GM19193 (cell line): ENCODE results near the gene MS4A10.

Experiments used
- POLR2A ChIP-seq: IDR thresholded peaks from 4 replicates; pipeline ENCODE4 v1.6.1; 2011; ENCODE audit not compliant: insufficient read depth, insufficient read length; ENCODE audit errors: extremely low read depth

The MS4A10 gene

GRCh38 chr11:60763692-60764369 is 21.3 kb upstream of the MS4A10 start:
- TF ChIP-seq POLR2A = no peak

- no peak for TF ChIP-seq POLR2A
Measured at GRCh38 chr11:60764879-60765278, 20.3 kb upstream of the MS4A10 start.

DNA sequence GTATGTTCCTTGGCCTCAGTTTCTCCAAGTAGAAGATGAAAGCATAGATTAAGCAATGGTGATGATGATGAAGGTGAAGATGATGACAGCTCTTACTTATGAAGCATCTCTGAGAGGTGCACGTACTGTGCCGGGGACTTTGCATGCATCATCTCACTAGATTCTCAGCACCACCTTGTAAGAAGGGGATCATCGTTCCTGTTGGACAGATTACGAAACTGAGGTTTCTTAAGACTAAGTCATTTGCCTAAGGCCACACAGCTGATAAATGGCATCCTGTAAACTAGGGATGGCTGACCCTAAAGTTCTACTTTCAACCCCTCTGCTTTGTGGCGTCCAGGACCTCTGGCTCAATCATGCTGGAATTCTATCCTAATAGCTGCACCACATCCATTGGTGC is 19.8 kb upstream of the MS4A10 start:
- TF ChIP-seq POLR2A = no peak

DNA sequence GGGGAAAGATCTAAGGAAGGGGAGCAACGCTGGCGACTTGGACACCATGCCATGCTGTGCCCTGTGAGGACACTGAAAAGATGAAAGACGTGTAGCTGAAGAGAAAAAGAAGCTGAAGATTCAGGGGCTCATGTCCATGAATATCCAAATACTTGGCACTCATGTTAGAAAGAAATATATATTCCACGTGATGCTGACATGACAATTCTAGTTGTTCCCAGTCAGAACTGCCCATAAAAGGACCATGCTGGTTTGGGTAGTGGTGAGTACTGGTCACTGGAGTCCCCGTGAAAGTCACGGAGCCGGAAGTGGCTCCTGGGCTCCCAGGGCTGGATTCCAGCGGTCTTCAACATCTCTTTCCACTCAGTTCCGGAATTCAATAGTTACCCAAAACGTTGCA is 18.6 kb upstream of the MS4A10 start:
- TF ChIP-seq POLR2A = no peak

DNA sequence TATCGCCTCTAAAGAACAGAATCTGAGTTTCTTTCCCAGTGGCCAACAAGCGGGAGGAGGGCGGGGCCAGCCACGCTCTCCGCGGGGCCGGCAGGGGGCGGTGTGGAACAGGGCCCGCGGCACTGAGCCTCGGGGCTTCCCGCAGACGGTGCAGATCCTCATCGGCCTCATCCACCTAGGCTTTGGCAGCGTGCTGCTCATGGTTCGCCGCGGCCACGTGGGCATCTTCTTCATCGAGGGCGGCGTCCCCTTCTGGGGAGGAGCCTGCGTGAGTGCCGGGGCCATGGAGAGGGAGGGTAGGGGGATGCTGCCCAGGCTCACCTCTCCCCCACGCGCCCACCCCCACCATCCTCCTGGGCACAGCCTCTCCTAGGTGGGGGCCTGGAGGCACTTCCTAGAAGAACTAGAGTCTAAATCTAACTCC is 17.7 kb upstream of the MS4A10 start:
- TF ChIP-seq POLR2A = no peak

DNA sequence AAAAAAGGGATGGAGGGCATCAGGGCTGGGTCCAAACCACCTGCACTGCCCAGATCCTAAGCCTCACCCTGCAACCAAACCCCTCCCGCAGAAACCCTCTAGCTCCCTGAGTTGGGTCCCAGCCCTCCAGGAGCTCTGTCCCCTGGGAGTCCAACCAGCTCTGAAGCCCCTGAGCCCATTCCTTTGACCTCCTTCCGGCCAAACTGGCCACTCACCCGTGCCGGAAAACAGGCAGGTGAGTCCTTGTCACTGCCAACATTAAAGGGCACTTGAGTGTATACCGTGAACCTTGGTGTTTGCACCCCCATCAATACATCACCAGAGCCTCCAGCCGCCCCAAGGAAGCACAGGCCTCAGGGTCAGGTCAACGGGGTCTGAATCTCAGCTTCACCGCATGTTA is 16.9 kb upstream of the MS4A10 start:
- TF ChIP-seq POLR2A = no peak

- TF ChIP-seq POLR2A = no peak
Measured at GRCh38 chr11:60769273-60769672, 15.9 kb upstream of the MS4A10 start.

- no peak for TF ChIP-seq POLR2A
Measured at GRCh38 chr11:60769811-60770210, 15.3 kb upstream of the MS4A10 start.

- TF ChIP-seq POLR2A = no peak
Measured at GRCh38 chr11:60771146-60771545, 14.0 kb upstream of the MS4A10 start.

GRCh38 chr11:60771879-60772525 is 13.1 kb upstream of the MS4A10 start:
- TF ChIP-seq POLR2A = no peak

DNA sequence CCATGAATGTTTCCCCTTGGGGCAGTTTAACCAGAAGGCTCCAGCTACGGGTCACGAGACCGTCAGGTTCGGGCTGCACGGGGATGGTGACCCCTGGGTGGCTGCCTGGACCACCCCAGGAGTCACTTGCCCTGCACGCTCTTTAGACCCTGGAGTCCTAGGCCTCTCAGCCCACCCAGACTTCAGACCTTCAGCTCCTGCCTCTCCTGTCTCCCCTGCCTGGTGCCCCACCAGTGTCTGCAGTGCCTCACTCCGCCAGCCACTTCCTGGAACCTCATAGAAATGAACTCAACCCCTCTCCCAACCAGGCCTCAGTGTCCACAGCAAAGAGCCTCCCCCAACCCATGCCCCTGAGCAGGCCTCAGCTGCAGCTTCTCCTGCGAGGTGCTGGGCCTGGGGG is 12.5 kb upstream of the MS4A10 start:
- no peak for TF ChIP-seq POLR2A

DNA sequence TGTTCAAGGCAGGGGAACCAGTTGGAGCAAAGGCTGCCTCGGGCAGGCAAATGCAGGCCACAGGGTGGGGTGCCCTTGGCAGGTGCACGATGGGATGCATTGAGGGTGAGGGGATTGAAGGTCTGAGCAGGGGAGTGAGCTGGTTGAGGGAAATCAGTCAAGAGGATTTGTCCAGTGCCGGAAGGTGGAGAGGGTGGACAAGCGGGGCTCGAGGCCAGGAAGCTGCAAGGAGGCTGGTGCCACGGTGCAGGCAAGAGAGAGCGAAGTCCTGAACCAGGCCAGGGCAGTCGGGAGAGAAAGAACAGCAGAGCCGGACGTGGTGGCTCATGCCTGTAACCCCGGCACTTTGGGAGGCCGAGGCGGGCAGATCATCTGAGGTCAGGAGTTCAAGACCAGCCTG is 10.4 kb upstream of the MS4A10 start:
- TF ChIP-seq POLR2A = no peak

DNA sequence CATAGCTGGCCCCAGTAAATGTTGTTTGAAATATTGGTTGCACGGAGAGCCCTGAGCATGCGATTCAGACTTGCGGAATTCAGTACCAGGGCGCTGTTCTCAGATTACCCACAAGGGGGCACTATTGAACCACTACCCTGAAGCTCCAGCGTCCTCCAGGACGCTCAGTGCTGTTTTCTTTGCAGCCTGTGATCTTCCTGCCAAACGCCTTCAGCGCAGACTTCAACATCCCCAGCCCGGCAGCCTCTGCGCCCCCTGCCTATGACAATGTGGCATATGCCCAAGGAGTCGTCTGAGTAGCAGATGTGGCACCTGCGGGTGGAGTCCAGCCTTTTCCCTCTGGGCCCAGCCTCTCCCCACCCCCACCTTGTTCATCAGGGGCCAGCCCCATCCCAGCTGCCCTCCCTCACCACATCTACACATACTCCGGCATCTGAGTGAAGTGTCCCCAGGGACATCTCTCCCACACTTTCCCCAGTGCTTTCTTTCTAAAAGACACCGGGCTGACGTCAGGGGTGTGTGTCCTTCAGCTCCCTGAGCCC is 9.6 kb upstream of the MS4A10 start:
- TF ChIP-seq POLR2A = no peak

DNA sequence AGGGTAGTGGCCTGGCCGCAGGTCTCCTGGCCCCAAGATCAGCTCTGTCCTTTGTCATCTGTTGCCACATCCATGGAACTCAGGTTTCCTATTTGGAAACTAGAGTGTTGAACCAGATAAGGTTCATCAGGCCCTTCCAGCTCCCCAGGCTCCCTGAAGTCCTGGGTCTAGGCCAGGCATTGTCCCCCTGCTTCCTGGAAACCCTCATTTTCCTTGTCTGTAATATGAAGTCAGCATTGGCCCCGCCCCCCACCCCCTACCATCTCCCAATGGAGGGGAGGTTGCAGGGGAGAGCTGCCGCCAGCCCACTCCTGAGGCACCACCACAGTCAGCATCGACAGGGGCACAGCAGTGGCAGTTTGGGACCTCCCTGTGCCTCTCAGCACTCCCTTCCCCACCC is 9.0 kb upstream of the MS4A10 start:
- TF ChIP-seq POLR2A = no peak

DNA sequence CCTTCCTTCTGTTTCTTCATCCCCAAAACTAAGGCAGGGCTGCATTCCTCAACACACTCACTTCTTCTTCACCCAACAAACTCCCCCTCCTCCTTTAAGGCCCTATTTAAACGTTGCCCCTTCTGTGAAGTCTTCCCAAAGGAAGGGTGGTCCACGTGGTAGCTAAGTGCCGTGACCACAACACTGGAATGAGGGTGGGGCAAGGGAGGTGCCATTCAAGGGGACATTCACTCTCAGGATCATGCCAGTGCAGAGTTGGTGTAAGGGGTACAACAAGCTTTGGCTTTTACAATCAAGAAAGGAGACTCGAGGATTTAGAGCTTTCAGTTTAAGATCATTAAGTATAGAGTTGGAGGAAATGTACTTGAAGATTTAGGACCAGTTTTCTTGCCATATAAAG is 8.0 kb upstream of the MS4A10 start:
- TF ChIP-seq POLR2A = no peak

DNA sequence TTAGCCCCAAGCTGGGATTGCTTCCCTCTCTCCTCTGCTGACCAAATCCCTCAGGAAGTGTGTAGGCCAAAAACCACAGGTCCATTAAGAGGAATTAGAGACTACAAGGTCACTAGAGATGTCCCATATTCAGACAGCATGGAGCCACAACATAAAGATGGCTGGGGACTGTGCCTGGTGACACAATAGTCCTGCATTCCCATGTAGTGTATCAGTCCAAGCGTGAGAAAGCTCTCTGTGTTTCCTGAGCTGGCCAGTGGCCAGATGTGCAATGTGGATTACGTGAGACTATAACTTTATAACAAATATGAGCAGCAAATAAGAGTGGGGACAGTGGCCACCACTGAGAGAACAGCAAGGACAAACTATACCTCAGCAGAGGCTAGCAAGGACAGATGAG is 7.6 kb upstream of the MS4A10 start:
- no peak for TF ChIP-seq POLR2A
